ENCODE results near the gene TTC27. TPM values are rescaled to one million over a fixed set of nuclear protein-coding genes. Genes with fewer than 3 reads are reported as not detected.

Gene TTC27
- total RNA-seq, 2 experiments from 2014 or later, result 25.3 to 27.7 TPM

DNA sequence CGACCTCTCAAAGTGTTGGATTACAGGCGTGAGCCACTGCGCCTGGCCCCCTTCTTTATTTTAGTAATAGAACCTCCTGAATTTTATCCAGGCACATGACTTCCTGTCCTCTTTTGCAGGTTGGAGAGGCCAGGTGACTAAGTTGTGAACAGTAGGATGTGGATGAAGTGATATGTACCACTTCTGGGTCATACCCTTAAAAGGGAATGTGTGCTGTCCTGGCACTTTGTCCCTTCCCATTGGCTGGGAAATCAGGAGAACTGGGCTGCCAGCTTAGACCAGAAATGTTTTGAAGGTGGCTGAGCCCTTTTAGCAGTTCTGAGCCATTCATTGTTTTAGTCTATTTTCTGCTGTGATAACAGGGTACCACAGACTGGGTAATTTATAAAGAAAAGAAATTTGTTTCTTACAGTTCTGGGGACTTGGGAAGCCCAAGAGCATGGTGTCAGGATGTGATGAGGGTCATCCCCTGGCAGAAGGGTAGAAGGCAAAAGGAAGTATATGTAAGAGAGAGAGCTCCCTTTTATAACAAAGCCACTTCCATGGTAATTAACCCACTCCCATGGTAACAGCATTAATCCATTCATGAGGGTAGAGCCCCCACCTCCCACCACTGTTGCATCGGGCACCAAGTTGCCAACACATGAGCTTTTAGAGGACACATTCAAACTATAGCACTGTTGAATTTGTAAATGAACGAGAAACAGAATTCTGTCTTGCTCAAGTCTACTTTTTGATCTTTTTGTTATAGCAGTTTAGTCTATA, 79.1 kb downstream of the TTC27 start:
- Histone ChIP-seq H3K4me1 (ENCODE audit: insufficient read depth, low read length, poor library complexity, severe bottlenecking) (no peaks in the 10 kb centered on the region), H2AFZ (ENCODE audit: low read length) (no peak overlapping the region), H3K4me3 (ENCODE audit: low read depth, low read length, poor library complexity, severe bottlenecking) (no peak overlapping the region), H3K4me2 (ENCODE audit: low read length) (no peak overlapping the region), H3K9me2 (ENCODE audit: insufficient read depth, low read length) (no peaks in the 10 kb centered on the region), H3K79me2 (ENCODE audit: insufficient read depth, low read depth, low read length) (no peaks in the 10 kb centered on the region), H3K36me3 (ENCODE audit: insufficient read depth, low read length) (peaks cover 17% of the 10 kb centered on the region), H3K9me3 (ENCODE audit: low read length) (no peaks in the 10 kb centered on the region), H4K20me1 (ENCODE audit: insufficient read depth, low read length) (no peaks in the 10 kb centered on the region), H3K27ac (ENCODE audit: low read depth, low read length, poor library complexity, severe bottlenecking) (no peak overlapping the region)
- POLR2A ChIA-PET, result no interaction called here
- no peak for TF ChIP-seq CTCF (conservative IDR thresholded peaks at IDR 0.05; ENCODE audit: low read length)
- TF ChIP-seq EZH2phosphoT487 (IDR thresholded peaks at IDR 0.05; ENCODE audit: borderline replicate concordance, low read depth, low read length), result no peak
- no TSS peak for BruUV-seq (replicated peaks)
- no peak for DNase-seq (ENCODE audit: low spot score)
- intact Hi-C loops (cut with micrococcal nuclease; ENCODE audit: unreplicated experiment), result no loop called here
- CTCF ChIA-PET (ENCODE audit: unreplicated experiment), result no interaction called here

- no peak overlapping the region for H2AFZ ChIP-seq (ENCODE audit: low read length)
- no peaks in the 10 kb centered on the region for H3K79me2 ChIP-seq (ENCODE audit: insufficient read depth, low read depth, low read length)
- no peak overlapping the region for H3K4me3 ChIP-seq (ENCODE audit: low read depth, low read length, poor library complexity, severe bottlenecking)
- BruUV-seq (replicated peaks), result no TSS peak
- no peak overlapping the region for H3K4me2 ChIP-seq (ENCODE audit: low read length)
- no peaks in the 10 kb centered on the region for H3K9me2 ChIP-seq (ENCODE audit: insufficient read depth, low read length)
- no peak overlapping the region for H3K27ac ChIP-seq (ENCODE audit: low read depth, low read length, poor library complexity, severe bottlenecking)
- no peaks in the 10 kb centered on the region for H3K4me1 ChIP-seq (ENCODE audit: insufficient read depth, low read length, poor library complexity, severe bottlenecking)
- DNase-seq (ENCODE audit: low spot score), result no peak
- no peaks in the 10 kb centered on the region for H3K9me3 ChIP-seq (ENCODE audit: low read length)
- ChIA-PET CTCF (ENCODE audit: unreplicated experiment) (no interaction called here), POLR2A (interaction anchor here (0.9 kb wide), 1 partner anchor 13 kb away, joined by 3 read pairs; no protein-coding TSS in a partner anchor)
- H4K20me1 ChIP-seq (ENCODE audit: insufficient read depth, low read length), result no peaks in the 10 kb centered on the region
- intact Hi-C loops (cut with micrococcal nuclease; ENCODE audit: unreplicated experiment), result no loop called here
- TF ChIP-seq EZH2phosphoT487 (IDR thresholded peaks at IDR 0.05; ENCODE audit: borderline replicate concordance, low read depth, low read length) (no peak), CTCF (conservative IDR thresholded peaks at IDR 0.05; ENCODE audit: low read length) (no peak)
- peaks cover 7% of the 10 kb centered on the region; the same call in 1 of the 2 replicates for H3K36me3 ChIP-seq (ENCODE audit: insufficient read depth, low read length)
These were observed 83.4 kb downstream of the TTC27 start for GRCh38 chr2:32711219-32711618.

- Histone ChIP-seq H3K36me3 (ENCODE audit: insufficient read depth, low read length) (peaks cover 7% of the 10 kb centered on the region; the same call in 1 of the 2 replicates), H4K20me1 (ENCODE audit: insufficient read depth, low read length) (no peaks in the 10 kb centered on the region), H3K27ac (ENCODE audit: low read depth, low read length, poor library complexity, severe bottlenecking) (no peak overlapping the region), H3K9me2 (ENCODE audit: insufficient read depth, low read length) (no peaks in the 10 kb centered on the region), H3K4me3 (ENCODE audit: low read depth, low read length, poor library complexity, severe bottlenecking) (no peak overlapping the region), H3K79me2 (ENCODE audit: insufficient read depth, low read depth, low read length) (no peaks in the 10 kb centered on the region), H3K4me1 (ENCODE audit: insufficient read depth, low read length, poor library complexity, severe bottlenecking) (no peaks in the 10 kb centered on the region), H2AFZ (ENCODE audit: low read length) (no peak overlapping the region), H3K4me2 (ENCODE audit: low read length) (no peak overlapping the region), H3K9me3 (ENCODE audit: low read length) (no peaks in the 10 kb centered on the region)
- DNase-seq (ENCODE audit: low spot score), result no peak
- ChIA-PET CTCF (ENCODE audit: unreplicated experiment) (no interaction called here), POLR2A (no interaction called here)
- BruUV-seq (replicated peaks), result no TSS peak
- no peak for TF ChIP-seq EZH2phosphoT487 (IDR thresholded peaks at IDR 0.05; ENCODE audit: borderline replicate concordance, low read depth, low read length)
- no peak for TF ChIP-seq CTCF (conservative IDR thresholded peaks at IDR 0.05; ENCODE audit: low read length)
- intact Hi-C loops (cut with micrococcal nuclease; ENCODE audit: unreplicated experiment), result no loop called here
These were observed 84.2 kb downstream of the TTC27 start for GRCh38 chr2:32711908-32712501.

Measured in OCI-LY7 (cell line).